GM12878 (cell line): Measurements from ENCODE around the gene MOGAT3. TPM values are rescaled to one million over a fixed set of nuclear protein-coding genes. Genes with fewer than 3 reads are reported as not detected.

Experiments
- ATAC-seq: fragments of 200-7000 bp; cut with Tn5 transposase; 3 replicates; pipeline ENCODE4 v1.9.1; 2020; ENCODE audit warnings: mild to moderate bottlenecking, moderate library complexity
- BruUV-seq: library from RNA; stranded (reverse); fragments of 400-500 nt; replicated peaks from 2 replicates; lab custom pipeline; 2021; lab: Mats Ljungman, UMichigan
- CTCF ChIA-PET: fragments of 300-600 bp; sonication (Branson Sonifier 250); formaldehyde crosslinking; extraction: SDS; loops from one replicate; lab custom pipeline; 2021; ENCODE audit warnings: inconsistent platforms; lab: Yijun Ruan, JAX
- POLR2A ChIA-PET: fragments of 350-600 bp; formaldehyde crosslinking; extraction: SDS; loops from one replicate; lab custom pipeline; 2021; ENCODE audit warnings: inconsistent platforms; lab: Charles Lee
- RAD21 ChIA-PET: fragments of 300-600 bp; sonication (Branson Sonifier 250); formaldehyde crosslinking; loops from one replicate; lab custom pipeline; 2023; ENCODE audit warnings: antibody characterized with exemption; ENCODE audit not compliant: unreplicated experiment; lab: Charles Lee
- SMC1A ChIA-PET: fragments of 300-600 bp; sonication (Branson Sonifier 250); formaldehyde crosslinking; loops from one replicate; lab custom pipeline; 2023; ENCODE audit not compliant: unreplicated experiment, uncharacterized antibody; lab: Charles Lee
- DNase-seq: peaks from one replicate; pipeline ENCODE4 v3.0.0-alpha.2; 2011; ENCODE audit warnings: low read depth, low spot score
- FAIRE-seq: peaks from 3 replicates; lab custom pipeline; 2011; peaks lifted over from hg19 to GRCh38; lab: Jason Lieb, UNC
- H2AFZ ChIP-seq: 2 replicates; pipeline ENCODE4 v1.6.0; 2011; ENCODE audit warnings: low read depth, low read length, control low read depth; ENCODE audit not compliant: control insufficient read depth
- H3K27ac ChIP-seq: 2 replicates; pipeline ENCODE4 v1.5.1; 2011; ENCODE audit warnings: control low read depth; ENCODE audit not compliant: control insufficient read depth, insufficient read depth
- H3K27me3 ChIP-seq, 2 experiments: replicated peaks in 1 of 2; 2 replicates each; pipeline versions ENCODE4 v1.6.0 to v1.6.1; 2011; ENCODE audit warnings: low read length in 1 of 2; ENCODE audit not compliant: control insufficient read depth in 2 of 2, insufficient read depth in 2 of 2
- H3K36me3 ChIP-seq, 2 experiments: 2 replicates each; pipeline ENCODE4 v1.5.1; 2011; ENCODE audit warnings: low read length in 1 of 2; ENCODE audit not compliant: control insufficient read depth in 2 of 2, insufficient read depth in 2 of 2
- H3K4me1 ChIP-seq: 2 replicates; pipeline ENCODE4 v1.6.1; 2011; ENCODE audit warnings: mild to moderate bottlenecking, low read length, moderate library complexity, mixed read lengths; ENCODE audit not compliant: control insufficient read depth, insufficient read depth
- H3K4me2 ChIP-seq: 2 replicates; pipeline ENCODE4 v1.6.0; 2011; ENCODE audit warnings: control low read depth; ENCODE audit not compliant: control insufficient read depth, insufficient read depth
- H3K4me3 ChIP-seq: fragments of 200-600 bp; sonication (generic); 2 replicates; pipeline ENCODE4 v1.5.1; 2016
- H3K79me2 ChIP-seq: 2 replicates; pipeline ENCODE4 v1.6.0; 2011; ENCODE audit warnings: low read length; ENCODE audit not compliant: control insufficient read depth, insufficient read depth
- H3K9ac ChIP-seq: 2 replicates; pipeline ENCODE4 v1.8.0; 2011; ENCODE audit warnings: low read length, control low read depth, mixed read lengths; ENCODE audit not compliant: control insufficient read depth, insufficient read depth
- H3K9me3 ChIP-seq: replicated peaks from 3 replicates; pipeline ENCODE4 v1.5.1; 2011; ENCODE audit warnings: mild to moderate bottlenecking, low read length; ENCODE audit not compliant: control insufficient read depth, insufficient read depth
- H4K20me1 ChIP-seq: 2 replicates; pipeline ENCODE4 v1.6.0; 2011; ENCODE audit not compliant: control insufficient read depth, insufficient read depth
- BCL3 ChIP-seq: IDR thresholded peaks from 2 replicates; pipeline ENCODE4 v1.6.1; 2011; ENCODE audit warnings: borderline replicate concordance, low read depth, mild to moderate bottlenecking, moderate library complexity, low read length; ENCODE audit not compliant: insufficient read depth, poor library complexity, severe bottlenecking
- EZH2 ChIP-seq: IDR thresholded peaks from 2 replicates; pipeline ENCODE4 v1.6.1; 2012; ENCODE audit warnings: low read depth, mild to moderate bottlenecking, control low read depth, inconsistent platforms, low read length, borderline replicate concordance; ENCODE audit not compliant: control insufficient read depth
- PAX5 ChIP-seq: IDR thresholded peaks from 2 replicates; pipeline ENCODE4 v1.6.1; 2011; ENCODE audit warnings: low read depth, low read length, borderline replicate concordance
- PKNOX1 ChIP-seq: fragments of 450-650 bp; IDR thresholded peaks from 2 replicates; pipeline ENCODE4 v1.6.1; 2016; ENCODE audit warnings: mild to moderate bottlenecking
- POLR2A ChIP-seq: IDR thresholded peaks from 2 replicates; pipeline ENCODE4 v1.6.1; 2011; ENCODE audit warnings: low read depth, mild to moderate bottlenecking, low read length
- WGBS: methylation state at CpG from one replicate; pipeline ENCODE4 v1.1.6; 2016; ENCODE audit warnings: low lambda C conversion rate; ENCODE audit not compliant: insufficient replicate concordance, insufficient coverage; ENCODE audit errors: missing lambda C conversion rate; 5-methylcytosine and 5-hydroxymethylcytosine counted together
- in situ Hi-C: fragments of 300-500 bp; cut with MboI; formaldehyde crosslinking; loops from 9 replicates; pipeline ENCODE4 v1.14.3; 2018; ENCODE audit warnings: mixed read lengths
- intact Hi-C: fragments of 100-400 bp; cut with micrococcal nuclease; formaldehyde crosslinking; loops from one replicate; pipeline ENCODE4 v1.14.2; 2022; ENCODE audit not compliant: unreplicated experiment
- polyA plus RNA-seq, 11 experiments: library from polyadenylated mRNA; depleted of rRNA in 4 of 11; unstranded in 6 of 11; stranded (reverse) in 5 of 11; fragments of >200 nt; fragmentation: Nextera tagmentation in 4 of 11; fragmentation: Illumina TruSeq in 1 of 11; extraction: Ambion mirVana in 4 of 11; extraction: Trizol in 1 of 11; gene quantifications; 1 replicate in 1 of 11; 2 replicates in 10 of 11; pipeline versions ENCODE4 v1.2.1 to v1.2.3, GENCODE V29; 2011 to 2016; ENCODE audit warnings: inconsistent platforms in 2 of 11, missing spikeins in 2 of 11, low read depth in 1 of 11
- total RNA-seq, 4 experiments: library from RNA; depleted of rRNA in 3 of 4; stranded (reverse); fragments of >200 nt in 3 of 4; fragmentation: Illumina TruSeq in 1 of 4; extraction: Trizol in 1 of 4; gene quantifications; 2 replicates each; pipeline versions ENCODE4 v1.2.1 to v1.2.3, GENCODE V29; 2013 to 2021

The MOGAT3 gene
- total and polyA plus RNA-seq, 10 of the 15 experiments (the other 5 are each of a cell fraction or from before 2014, with no cell fraction given) = 0.11 TPM; not detected in 9

DNA sequence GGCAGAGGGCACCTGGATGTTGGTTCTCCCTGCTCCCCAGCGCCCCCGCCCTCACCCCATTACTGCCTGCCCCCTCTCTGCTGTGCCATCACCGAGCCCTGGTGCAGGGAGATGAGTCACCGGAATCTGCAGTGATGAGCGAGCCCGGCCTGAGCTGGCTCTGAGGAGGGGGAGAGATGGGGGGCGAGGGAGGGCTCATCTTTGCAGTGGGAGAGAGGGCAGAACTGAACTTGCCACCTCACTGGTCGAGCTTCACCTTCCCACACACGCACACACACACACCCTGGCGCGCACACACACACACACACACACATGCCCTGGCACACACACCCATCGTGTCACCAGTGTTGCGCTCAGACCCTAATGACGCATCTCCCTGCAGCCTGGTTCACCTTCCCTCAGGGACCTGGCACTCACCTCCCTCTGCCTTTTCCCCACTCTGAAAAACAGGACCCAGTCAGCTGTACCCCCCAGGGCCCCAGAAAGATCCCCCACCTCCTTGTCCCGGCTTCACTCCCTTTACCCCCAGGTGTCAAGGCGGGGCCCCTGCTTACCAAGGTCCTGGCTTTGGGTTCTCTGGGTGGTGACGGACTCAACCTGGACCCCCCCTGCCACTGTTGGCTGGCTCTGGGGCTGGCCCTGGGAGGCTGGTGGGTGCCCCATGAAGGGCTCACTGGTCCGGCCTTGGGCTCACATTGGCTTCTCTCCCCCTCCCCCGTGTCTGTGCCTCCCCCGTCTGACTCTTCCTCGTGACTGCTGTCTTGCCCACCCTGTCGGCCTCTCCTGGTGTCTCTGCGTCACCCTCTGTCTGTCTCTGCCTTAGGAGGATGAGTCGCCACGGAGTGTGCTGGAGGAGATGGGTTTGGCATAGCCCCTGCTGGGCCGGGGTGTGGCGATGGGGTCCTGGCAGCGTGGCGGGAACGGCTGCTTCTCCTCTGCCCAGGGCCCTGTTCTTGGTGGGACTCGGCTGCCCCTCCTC lies 40.9 kb downstream of the MOGAT3 start:
- CTCF ChIA-PET = no interaction called here
- intact Hi-C loops = no loop called here
- Histone ChIP-seq H3K9ac (no peak overlapping the region), H3K9me3 (no peaks in the 10 kb centered on the region; the same call in 2 of the 3 replicates), H3K27ac (no peak overlapping the region), H3K79me2 (peaks cover 6% of the 10 kb centered on the region), H3K27me3 (peaks cover 3 to 7% of the 10 kb centered on the region in 2 experiments; a peak in 3 of 4 replicates), H3K4me2 (no peak overlapping the region), H3K4me3 (no peak overlapping the region), H3K4me1 (peaks cover 3% of the 10 kb centered on the region; the same call in 1 of the 2 replicates), H4K20me1 (no peaks in the 10 kb centered on the region), H2AFZ (no peak overlapping the region), H3K36me3 (peaks cover 5 to 7% of the 10 kb centered on the region in 2 experiments)
- RAD21 ChIA-PET = interaction anchor here (0.7 kb wide), 1 partner anchor 1237 kb away, joined by 3 read pairs; no protein-coding TSS in a partner anchor
- FAIRE-seq = no peak
- 88% methylated on average over 25 of the region's 31 CpGs for WGBS
- POLR2A ChIA-PET = interaction anchor here (0.6 kb wide), 1 partner anchor 93 kb away, joined by 3 read pairs; no protein-coding TSS in a partner anchor
- SMC1A ChIA-PET = no interaction called here
- TF ChIP-seq EZH2 = no peak
- TF ChIP-seq POLR2A = no peak
- TF ChIP-seq BCL3 = peak; percentile 51
- TF ChIP-seq PKNOX1 = no peak
- no peak for TF ChIP-seq PAX5
- no peak for ATAC-seq
- DNase-seq = no peak
- in situ Hi-C loops = no loop called here
- no TSS peak for BruUV-seq
